Stimulated activated CD4-positive, alpha-beta T cell treated with anti-CD3 and anti-CD28 coated beads, Interleukin-15, amount 100 ng/mL, for 1 hour (primary cell): ENCODE data around the gene CDH23.

Source experiments
- DNase-seq, 2 donors: peaks; one replicate each; pipeline ENCODE4 v3.0.0-alpha.2; 2020; ENCODE audit warnings: low read depth in 1 of 2, low spot score in 1 of 2

Gene CDH23

GRCh38 chr10:71368643-71369042, 28.1 kb upstream of the CDH23 start:
- no peak for DNase-seq

DNA sequence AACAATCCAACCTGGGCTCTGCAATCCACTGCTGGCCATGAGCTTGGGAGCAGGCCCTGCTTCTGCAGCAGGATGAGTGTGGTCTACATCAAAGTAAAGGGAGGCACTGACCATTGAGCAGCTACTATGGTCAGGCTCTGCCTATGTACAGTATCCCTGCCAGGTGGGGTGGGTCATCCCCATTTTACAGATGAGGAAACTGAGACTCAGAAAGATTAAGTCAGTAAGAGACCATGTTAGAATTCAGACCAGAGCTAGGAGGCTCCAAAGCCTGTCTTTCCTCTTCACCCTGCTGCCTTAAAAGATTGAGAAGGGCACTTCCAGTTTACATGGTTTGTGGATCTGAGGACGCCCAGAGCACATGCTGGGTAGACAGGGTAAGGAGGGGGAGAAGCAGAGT, 27.1 kb upstream of the CDH23 start:
- no peak for DNase-seq

DNA sequence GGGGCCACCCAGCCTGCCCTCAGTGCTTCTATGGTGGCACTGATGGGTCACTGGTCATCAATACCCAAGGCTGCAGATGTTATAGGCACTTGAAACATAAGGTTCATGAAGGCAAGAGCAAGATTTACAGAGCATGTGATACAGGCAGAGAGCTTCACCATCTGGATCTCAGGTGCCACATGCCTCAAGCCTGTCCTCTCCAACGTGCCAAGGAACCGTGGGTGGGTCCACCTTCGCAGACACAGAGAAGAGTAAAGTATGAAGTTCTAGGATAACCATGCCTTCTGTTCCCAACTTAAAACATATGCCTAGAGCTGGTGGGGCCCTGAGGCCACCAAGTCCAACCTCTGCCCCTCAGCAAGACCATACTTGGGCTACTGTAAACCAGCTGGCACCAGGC, 26.7 kb upstream of the CDH23 start:
- no peak for DNase-seq

- no peak for DNase-seq
These were observed 25.0 kb upstream of the CDH23 start for GRCh38 chr10:71371750-71372166.

- no peak for DNase-seq
These were observed 23.7 kb upstream of the CDH23 start for GRCh38 chr10:71372882-71373495.

- DNase-seq, result no peak
These were observed 22.1 kb upstream of the CDH23 start for GRCh38 chr10:71374481-71375233.

DNA sequence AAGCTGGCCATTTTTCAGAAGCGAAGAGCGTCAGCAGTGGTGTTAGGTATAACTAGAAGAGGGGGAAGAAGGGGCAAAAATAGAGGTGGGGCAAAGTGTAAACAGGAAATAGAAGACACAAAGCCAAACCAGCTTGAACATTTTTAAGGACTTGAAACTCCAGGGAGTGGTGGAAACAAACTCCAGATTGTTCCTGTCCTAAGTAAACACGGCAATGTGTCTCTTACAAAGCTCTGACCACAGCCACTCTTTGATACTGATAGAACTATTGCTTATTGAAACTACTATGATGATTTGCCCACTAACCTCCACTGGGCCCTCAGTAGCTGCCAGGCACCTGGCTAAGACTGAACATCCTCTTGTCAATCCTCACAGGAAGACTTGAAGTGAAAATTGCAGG, 20.8 kb upstream of the CDH23 start:
- DNase-seq, result no peak

- no peak for DNase-seq
These were observed 18.2 kb upstream of the CDH23 start for GRCh38 chr10:71378336-71379117.

- no peak for DNase-seq
These were observed 17.5 kb upstream of the CDH23 start for GRCh38 chr10:71379118-71379766.

GRCh38 chr10:71380841-71381240, 15.9 kb upstream of the CDH23 start:
- no peak for DNase-seq

GRCh38 chr10:71381611-71382010, 15.1 kb upstream of the CDH23 start:
- no peak for DNase-seq

GRCh38 chr10:71382028-71382427, 14.7 kb upstream of the CDH23 start:
- no peak for DNase-seq

GRCh38 chr10:71382757-71383156, 14.0 kb upstream of the CDH23 start:
- DNase-seq, result no peak

DNA sequence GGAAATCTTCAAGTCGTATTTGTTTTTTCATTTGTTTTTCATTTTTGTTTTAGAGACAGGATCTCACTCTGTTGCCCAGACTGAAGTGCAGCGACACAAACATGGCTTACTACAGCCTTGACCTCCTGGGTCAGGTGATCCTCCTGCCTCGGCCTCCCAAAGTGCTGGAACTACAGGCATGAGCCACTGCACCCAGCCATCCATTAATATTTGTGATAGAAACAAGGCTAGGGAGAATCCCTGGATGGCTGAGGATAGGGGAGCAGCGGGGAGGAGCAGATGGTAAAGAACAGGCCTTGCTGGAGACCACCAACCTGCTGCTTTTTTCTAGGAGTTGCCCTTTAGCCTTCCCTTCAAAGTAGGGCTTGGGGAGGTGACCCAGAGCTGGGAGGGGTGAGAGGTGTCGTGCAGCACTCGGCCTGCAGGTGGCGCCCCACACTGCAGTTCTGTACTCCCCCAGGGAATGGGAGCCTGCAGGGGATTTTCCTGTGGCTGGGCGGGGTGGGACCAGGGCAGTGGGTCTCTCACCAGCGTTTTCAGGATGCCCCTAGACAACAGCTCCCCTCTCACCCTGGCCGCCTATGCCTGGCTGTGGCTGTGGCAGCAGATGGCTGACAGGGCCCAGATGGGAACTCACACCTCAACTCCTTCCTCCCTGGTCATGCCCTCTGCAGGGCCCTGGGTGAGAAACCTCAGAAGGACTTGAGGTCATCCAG, 12.6 kb upstream of the CDH23 start:
- peak; percentile 47 to 69 for DNase-seq

DNA sequence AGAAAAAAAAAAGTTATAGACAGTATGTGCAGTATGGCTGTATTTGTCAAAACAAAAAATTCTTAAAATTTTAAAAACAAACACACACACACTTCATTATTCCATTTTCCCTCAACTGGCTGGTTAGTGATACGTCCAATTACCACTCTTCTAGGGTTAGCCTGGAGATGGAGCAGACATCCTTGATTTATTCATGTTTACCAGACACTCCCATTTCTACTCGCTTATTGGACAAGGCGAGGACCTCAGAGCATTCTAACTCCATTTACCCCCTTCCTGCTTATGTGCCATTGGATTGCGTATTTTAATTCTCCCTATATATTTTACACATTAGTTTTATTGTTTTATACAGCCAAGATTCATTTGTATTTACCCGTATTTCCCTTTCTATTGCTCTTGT, 8.5 kb upstream of the CDH23 start:
- DNase-seq, result no peak

GRCh38 chr10:71388583-71389310, 8.0 kb upstream of the CDH23 start:
- no peak for DNase-seq

DNA sequence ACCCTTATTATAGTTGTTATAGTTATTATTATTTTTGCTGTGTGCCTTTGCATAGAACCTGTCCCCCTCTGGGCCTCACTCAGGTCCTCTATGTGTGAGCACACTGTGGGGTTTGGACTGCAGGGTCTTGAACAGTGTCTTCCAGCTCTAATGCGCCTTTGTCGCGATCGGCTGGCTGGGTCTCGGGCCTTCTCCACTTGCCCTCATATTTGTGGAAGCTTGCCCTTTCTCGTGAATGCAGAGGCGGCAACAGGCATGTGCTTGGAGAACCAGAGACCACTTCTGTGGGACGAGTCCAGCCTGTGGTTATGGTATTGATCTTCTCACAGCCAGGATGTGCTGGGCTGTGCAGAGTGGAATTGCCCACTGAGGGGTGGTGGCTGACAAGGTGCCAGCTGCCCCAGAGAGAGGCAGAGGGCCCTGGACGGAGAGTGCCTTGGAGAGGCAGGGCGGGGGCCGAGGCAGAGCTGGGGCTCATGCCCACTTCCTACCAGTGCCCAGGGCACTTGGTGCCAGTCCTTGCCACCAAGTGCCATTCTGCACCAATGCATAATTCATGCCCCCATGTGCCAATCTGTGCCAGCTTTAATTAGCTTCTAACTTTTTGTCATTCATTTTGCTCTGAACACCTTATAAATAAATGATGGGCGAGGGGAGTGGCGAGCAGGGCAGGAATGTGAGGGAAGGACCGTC, 6.8 kb upstream of the CDH23 start:
- no peak for DNase-seq

GRCh38 chr10:71390461-71390835, 6.3 kb upstream of the CDH23 start:
- DNase-seq, result no peak

DNA sequence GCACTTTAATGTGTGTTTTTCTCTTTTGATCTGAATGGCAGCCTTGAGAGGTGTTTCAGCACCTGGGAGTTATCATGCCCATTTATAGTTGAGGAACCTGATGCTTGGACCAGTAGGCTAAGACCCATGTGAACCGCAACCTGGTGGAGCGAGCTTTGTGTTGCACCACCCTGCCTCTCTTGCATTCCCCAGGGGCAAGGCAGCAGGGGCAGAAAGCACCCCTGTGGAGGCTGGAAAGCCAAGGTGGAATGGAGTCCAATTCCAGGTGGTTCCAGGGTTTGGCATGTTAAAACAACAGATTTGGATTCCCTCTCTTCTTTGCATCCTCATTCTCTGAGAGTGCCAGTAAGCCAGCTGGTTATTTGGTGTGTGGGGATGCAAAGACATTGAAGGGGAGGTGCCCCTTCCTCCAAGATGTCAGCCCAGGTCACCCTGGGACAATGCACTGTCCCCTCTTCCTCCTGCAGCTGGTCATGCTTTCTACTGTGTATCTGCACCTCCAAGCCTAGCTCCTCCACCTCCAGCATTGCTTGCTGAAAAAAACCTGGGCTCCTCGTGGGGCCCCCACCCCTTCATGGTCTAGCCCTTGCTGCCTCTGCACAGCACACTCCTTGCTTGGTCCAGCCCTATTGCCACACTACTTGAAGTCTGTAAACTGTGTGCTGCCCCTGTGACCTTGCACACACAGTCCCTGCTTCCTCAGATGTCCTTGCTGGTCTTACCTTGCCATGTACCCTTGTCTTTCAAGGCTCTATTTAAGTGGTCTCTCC, 5.6 kb upstream of the CDH23 start:
- no peak for DNase-seq
